Body of pancreas (tissue), 4 donors: ENCODE data around the gene MAN2A2. TPM values are rescaled to one million over a fixed set of nuclear protein-coding genes. Genes with fewer than 3 reads are reported as not detected.

Experiments used
- ATAC-seq: fragments of 150-250 bp; one replicate; pipeline ENCODE4 v1.9.1; 2016
- DNase-seq, 4 donors: peaks; one replicate each; pipeline ENCODE4 v3.0.0-alpha.2; 2019
- H3K27ac ChIP-seq, 4 donors: fragments of 200-600 bp; sonication (generic); 1 replicate in 3 of 4; 2 replicates in 1 of 4; pipeline versions ENCODE4 v1.5.1 to v1.6.1; 2016 to 2019; ENCODE audit warnings: mild to moderate bottlenecking in 1 of 4, mixed read lengths in 1 of 4, moderate library complexity in 1 of 4
- H3K27me3 ChIP-seq, 2 donors: fragments of 200-600 bp; sonication (generic); one replicate each; pipeline ENCODE4 v1.6.0; 2016; ENCODE audit warnings: mild to moderate bottlenecking in 1 of 2
- H3K36me3 ChIP-seq, 2 donors: fragments of 200-600 bp; sonication (generic); replicated peaks in 1 of 2; 2 replicates each; pipeline ENCODE4 v1.5.1; 2016; ENCODE audit warnings: low read depth in 2 of 2; ENCODE audit not compliant: insufficient read depth in 1 of 2
- H3K4me1 ChIP-seq: fragments of 200-600 bp; sonication (generic); one replicate; pipeline ENCODE4 v1.6.0; 2016
- H3K4me3 ChIP-seq, 2 donors: fragments of 200-600 bp; sonication (generic); 1 replicate in 1 of 2; 2 replicates in 1 of 2; pipeline ENCODE4 v1.5.1; 2016 to 2019
- H3K9me3 ChIP-seq, 3 donors: fragments of 200-600 bp; sonication (generic); 1 replicate in 2 of 3; 2 replicates in 1 of 3; pipeline ENCODE4 v1.5.1; 2016
- CTCF ChIP-seq, 7 experiments: fragments of 450-650 bp in 4 of 7; fragments of 200-600 bp in 3 of 7; sonication (generic) in 3 of 7; IDR thresholded peaks; one replicate each; pipeline ENCODE4 v1.5.1; 2016 to 2019; ENCODE audit warnings: antibody characterized with exemption in 7 of 7
- POLR2A ChIP-seq, 3 donors: fragments of 450-650 bp; IDR thresholded peaks; one replicate each; pipeline ENCODE4 v1.6.1; 2016; ENCODE audit warnings: antibody characterized with exemption in 3 of 3, mild to moderate bottlenecking in 2 of 3
- WGBS, 2 donors: methylation state at CpG; one replicate each; pipeline ENCODE4 v1.1.5; 2017; 5-methylcytosine and 5-hydroxymethylcytosine counted together
- intact Hi-C: fragments of 100-400 bp; cut with DNase I; formaldehyde crosslinking; loops from one replicate; pipeline ENCODE4 v1.15.1; 2023
- total RNA-seq, 2 donors: library from RNA; depleted of rRNA; stranded (reverse); fragments of >200 nt; gene quantifications; one replicate each; pipeline ENCODE4 v1.1.0, GENCODE V29; 2016

Gene MAN2A2
- total RNA-seq, 2 donors from 2014 or later = 78.9 to 138 TPM

- intact Hi-C loops = loop anchor here (5.0 kb wide), 1 partner anchor 92 kb away; no protein-coding TSS in a partner anchor
These were observed 47.6 kb downstream of the MAN2A2 start for GRCh38 chr15:90950676-90951075.

GRCh38 chr15:90952901-90953677 is 50.0 kb downstream of the MAN2A2 start:
- DNase-seq = no peak

More at GRCh38 chr15:90950676-90951075, 47.6 kb downstream of the MAN2A2 start:
- no peaks in the 10 kb centered on the region for H3K27me3 ChIP-seq
- 88 to 100% methylated on average over 2 to 6 of the region's 6 CpGs for WGBS, 2 donors
- peaks cover 11 to 34% of the 10 kb centered on the region in 2 donors for H3K36me3 ChIP-seq
- DNase-seq (no peak), ATAC-seq (no peak)
- TF ChIP-seq CTCF (IDR thresholded peaks at IDR 0.05) = no peak
- TF ChIP-seq POLR2A (IDR thresholded peaks at IDR 0.05) = no peak
- peaks cover 11% of the 10 kb centered on the region for H3K4me1 ChIP-seq
- H3K4me3 ChIP-seq = no peak overlapping the region
- no peak overlapping the region for H3K27ac ChIP-seq
- H3K9me3 ChIP-seq = no peaks in the 10 kb centered on the region

GRCh38 chr15:90953947-90954711 is 51.0 kb downstream of the MAN2A2 start:
- Histone ChIP-seq H3K27ac (peak overlapping the region; percentile 72 to 98 (median 92)), H3K4me3 (no peak overlapping the region), H3K4me1 (peaks cover 31% of the 10 kb centered on the region), H3K27me3 (no peaks in the 10 kb centered on the region), H3K9me3 (no peaks in the 10 kb centered on the region), H3K36me3 (peaks cover 3 to 20% of the 10 kb centered on the region in 2 donors)
- no peak for DNase-seq
- TF ChIP-seq CTCF (IDR thresholded peaks at IDR 0.05) (no peak), POLR2A (IDR thresholded peaks at IDR 0.05) (no peak)
- intact Hi-C loops = loop anchor here (5.0 kb wide), 1 partner anchor 88 kb away; no protein-coding TSS in a partner anchor
- 63 to 69% methylated on average over 16 of the region's 16 CpGs for WGBS, 2 donors
- no peak for ATAC-seq

More at GRCh38 chr15:90952901-90953677, 50.0 kb downstream of the MAN2A2 start:
- no peaks in the 10 kb centered on the region for H3K9me3 ChIP-seq
- TF ChIP-seq POLR2A (IDR thresholded peaks at IDR 0.05) (no peak), CTCF (IDR thresholded peaks at IDR 0.05) (no peak)
- WGBS, 2 donors = 90 to 92% methylated on average over 2 to 14 of the region's 14 CpGs
- H3K4me3 ChIP-seq = no peak overlapping the region
- H3K36me3 ChIP-seq = peaks cover 3 to 23% of the 10 kb centered on the region in 2 donors
- H3K4me1 ChIP-seq = peaks cover 30% of the 10 kb centered on the region
- no peaks in the 10 kb centered on the region for H3K27me3 ChIP-seq
- no peak overlapping the region for H3K27ac ChIP-seq
- ATAC-seq = no peak
- intact Hi-C loops = loop anchor here (5.0 kb wide), 1 partner anchor 89 kb away; no protein-coding TSS in a partner anchor

GRCh38 chr15:90954712-90955623 is 51.9 kb downstream of the MAN2A2 start, which contains the start of gene RCCD1:
TSS of gene RCCD1 (plus strand) at chr15:90954884. CDS start at chr15:90956735, 1,851 bp downstream.
- peaks cover 0 to 11% of the 10 kb centered on the region in 2 donors for H3K36me3 ChIP-seq

More at GRCh38 chr15:90954712-90955623, 51.9 kb downstream of the MAN2A2 start, which contains the start of gene RCCD1:
- peak within 1 kb of the TSS; percentile 39 to 60 for H3K4me3 ChIP-seq
- no peaks in the 10 kb centered on the region for H3K9me3 ChIP-seq
- DNase-seq (peak; percentile 94 to 97 (median 96)), ATAC-seq (peak; percentile 92)
- peak within 1 kb of the TSS; percentile 72 to 98 (median 92) for H3K27ac ChIP-seq
- H3K4me1 ChIP-seq = peaks cover 31% of the 10 kb centered on the region
- intact Hi-C loops = loop anchor here (5.0 kb wide), 1 partner anchor 87 kb away; no protein-coding TSS in a partner anchor
- no peaks in the 10 kb centered on the region for H3K27me3 ChIP-seq
- WGBS, 2 donors = 1 to 9% methylated on average over 13 to 69 of the region's 69 CpGs
- TF ChIP-seq POLR2A (IDR thresholded peaks at IDR 0.05) = peak; percentile 35 to 79 (median 79)
- no peak for TF ChIP-seq CTCF (IDR thresholded peaks at IDR 0.05)
